ENCODE measurements around the gene GPR3.
"Not testable (repeated sequence)": the region's sequence is repeated elsewhere in the genome, so short reads cannot be mapped to it uniquely, and the experiment has no call there.

The GPR3 gene

DNA sequence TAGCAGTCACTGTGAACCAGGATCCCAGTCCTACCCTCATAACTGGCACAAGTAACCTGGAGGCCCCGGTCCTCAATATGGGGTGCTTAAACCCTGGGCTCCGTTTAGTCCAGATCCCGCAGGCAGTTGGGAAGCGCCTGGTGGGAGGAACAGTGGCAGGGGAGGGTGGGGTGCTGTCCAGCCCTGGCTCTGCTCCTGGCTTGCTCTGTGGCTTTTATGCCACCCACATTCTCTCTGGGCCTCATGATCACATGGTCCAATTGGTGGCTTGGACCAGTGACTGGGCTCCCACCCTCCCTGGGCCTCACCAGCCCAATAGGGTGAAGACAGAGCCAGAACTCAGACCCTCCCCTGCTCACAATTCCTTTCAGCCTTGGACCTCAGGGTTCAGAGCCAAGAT lies 12.2 kb upstream of the GPR3 start:
- DNase-seq (ENCODE audit: low spot score), result no peak

DNA sequence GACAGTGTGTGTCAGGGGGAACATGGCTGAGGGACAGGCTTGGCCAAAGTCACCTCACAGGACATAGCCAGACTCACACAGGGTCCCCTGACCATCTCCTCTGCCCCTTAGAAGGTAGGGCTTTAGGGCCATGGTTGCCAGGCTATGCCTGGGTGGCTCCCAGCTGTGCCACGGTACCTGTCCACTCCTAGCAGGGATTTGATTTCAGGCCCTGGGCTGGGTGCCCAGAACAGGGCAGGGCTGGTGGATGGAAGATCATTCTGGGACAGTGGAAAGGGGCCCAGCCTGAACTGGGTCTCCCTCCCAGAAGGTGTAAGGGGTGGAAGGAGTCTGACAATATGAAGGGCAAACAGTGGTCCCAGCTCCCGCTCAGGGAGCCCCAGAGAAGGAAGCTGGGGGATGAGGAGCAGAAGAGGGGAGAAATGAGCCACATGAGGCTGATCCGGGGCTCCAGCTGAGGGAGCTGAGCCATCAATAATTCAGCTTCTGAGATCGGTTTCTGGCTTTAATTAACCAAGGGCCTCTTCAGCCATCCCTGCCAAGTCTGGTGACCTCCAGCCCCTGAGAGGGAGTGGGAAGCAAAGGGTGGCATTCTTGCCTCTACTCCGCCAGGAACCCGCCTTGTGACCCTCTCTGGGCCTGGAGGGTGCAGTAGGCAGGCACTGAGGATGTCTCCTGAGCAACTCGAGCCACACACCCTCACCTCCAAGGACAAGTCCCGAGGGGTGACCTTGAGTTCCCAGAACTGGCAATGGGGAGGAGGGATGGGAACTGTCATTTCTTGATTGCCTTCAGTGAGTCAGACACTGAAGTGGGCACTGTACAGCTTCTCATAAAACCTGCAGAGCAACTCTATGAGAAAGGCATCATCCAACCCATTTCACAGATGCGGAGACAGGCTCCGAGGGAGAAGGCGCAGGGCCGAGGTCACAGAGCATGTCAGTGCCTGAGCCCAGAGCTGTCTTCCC lies 11.4 kb upstream of the GPR3 start:
- DNase-seq (ENCODE audit: low spot score), result no peak

DNA sequence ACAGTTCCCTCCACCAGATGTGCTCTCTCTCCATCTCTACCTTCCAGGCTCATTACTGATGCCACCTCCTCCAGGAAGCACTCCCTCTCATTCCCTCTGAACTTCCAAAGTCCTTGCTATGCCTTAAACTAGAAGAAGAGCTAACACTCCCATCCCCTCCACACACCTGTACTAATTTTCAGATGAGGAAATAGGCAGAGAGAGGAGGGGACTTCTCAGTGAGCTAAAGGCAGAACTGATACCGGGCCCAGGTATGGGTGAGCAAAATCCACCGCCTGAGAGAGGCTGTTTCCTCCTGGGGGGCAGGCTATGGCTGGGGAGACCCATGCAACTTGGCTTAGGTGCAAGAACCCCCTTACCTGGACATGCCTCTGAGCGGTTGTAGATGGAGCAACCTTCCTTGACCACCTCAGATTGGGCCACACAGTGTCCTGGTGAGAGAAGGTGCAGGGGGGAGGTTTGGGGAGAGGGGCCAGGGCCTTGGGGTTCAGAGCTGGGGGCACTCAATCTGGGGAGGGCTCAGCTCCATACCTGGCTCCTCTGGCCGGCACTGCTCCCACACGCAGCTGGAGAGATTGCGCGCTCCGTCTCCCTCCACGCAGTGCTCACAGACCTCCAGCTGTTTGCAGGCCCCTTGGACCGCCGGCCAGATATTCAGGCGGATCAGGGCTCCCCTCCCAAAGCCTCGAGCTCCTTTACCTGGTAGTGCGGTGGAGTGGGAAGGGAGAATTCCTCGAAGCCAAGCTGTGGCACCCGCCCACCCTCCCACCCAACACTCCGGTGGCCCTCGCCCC lies 10.3 kb upstream of the GPR3 start:
- no peak for DNase-seq (ENCODE audit: low spot score)

DNA sequence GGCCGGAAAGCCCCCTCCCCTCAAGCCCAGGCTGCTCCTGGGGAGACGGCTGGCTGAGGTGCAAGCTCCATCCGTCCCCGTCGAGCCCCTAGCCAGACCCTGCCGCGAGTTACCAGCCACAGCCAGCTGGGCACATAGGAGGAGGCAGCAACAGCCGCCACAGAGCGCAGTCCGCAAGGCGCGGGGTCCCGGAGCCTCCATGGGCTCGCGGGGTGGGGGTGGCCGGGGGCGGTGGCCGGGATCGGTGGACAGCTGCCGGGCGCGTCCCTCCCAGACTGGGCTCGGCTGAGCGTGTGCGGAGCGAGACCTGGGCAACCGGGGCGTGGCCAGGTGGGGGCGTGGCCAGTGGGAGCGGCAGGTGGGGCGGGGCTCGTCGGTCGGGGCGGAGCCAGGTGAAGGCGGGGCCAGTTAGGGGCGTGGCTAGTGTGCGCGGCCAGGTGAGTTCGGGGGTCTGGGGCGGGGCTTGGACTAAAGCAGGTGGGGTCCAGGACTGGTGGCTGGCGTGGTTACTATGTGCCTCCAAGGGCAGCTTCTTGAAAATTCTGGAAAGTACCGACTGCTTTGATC lies 9.3 kb upstream of the GPR3 start, which contains the start of gene CD164L2:
Gene CD164L2 (minus strand): TSS at position 295 of the 567 bp plus-strand sequence. CDS start 94 bp downstream, at position 201.
- no peak for DNase-seq (ENCODE audit: low spot score)

DNA sequence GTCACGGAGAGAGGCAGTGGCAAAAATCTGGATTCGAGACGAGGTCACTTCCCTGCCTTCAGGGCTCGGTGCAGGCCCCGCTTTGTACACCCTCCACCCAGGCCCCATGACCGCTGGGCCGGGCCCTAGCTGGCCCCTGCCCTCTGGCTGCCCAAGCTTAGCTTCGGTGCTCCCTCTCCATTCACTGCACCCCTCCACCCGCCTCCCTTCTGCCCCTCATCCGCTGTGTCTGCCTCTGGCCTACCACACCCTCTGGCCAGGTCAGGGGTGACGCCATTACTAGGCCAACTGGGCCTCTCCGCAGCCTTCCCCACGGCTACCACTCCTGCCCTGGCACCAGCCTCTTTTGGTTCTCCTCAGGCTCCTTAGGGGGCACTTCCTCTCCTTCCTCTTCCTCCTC lies 8.8 kb upstream of the GPR3 start:
- DNase-seq (ENCODE audit: low spot score), result no peak

DNA sequence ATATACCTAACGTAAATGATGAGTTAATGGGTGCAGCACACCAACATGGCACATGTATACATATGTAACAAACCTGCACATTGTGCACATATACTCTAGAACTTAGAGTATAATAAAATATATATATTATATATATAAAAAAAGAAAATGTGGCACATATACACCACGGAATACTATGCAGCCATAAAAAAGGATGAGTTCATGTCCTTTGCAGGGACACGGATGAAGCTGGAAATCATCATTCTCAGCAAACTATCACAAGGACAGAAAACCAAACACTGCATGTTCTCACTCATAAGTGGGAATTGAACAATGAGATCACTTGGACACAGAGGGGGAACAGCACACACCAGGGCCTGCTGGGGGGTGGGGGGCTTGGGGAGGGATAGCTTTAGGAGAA lies 7.6 kb upstream of the GPR3 start:
- DNase-seq (ENCODE audit: low spot score), result not testable (repeated sequence)

DNA sequence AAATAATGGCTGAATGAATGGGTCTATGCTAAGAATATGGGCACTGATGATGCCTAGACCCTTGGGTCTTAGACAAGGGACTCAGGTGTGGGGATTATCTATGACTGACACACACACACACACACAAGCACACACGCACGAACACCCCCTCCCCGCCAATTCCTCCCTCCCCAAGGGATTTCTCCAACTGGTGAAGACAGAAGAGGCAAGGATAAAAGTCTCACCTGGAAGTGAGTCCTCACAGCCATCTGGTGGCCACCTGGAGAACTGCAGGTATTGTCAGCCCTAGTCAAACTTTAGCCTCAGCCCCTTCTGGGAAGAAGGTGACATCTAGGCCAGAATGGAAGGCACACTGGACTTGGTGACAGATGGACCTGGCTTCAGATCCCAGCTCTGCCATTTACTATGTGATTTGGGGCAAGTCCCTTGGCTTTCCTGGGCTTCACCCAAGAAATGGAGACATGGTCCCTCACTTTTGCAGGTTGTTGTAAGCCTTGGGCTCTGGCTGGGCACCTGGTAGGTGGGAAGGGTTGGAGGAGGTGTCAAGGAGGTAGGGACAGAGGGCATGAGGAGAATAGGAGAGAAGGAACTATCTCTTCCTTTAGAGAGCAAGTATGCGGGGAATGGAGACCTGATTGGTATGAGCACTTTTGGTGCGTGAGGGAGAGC lies 4.0 kb upstream of the GPR3 start:
- DNase-seq (ENCODE audit: low spot score), result no peak

DNA sequence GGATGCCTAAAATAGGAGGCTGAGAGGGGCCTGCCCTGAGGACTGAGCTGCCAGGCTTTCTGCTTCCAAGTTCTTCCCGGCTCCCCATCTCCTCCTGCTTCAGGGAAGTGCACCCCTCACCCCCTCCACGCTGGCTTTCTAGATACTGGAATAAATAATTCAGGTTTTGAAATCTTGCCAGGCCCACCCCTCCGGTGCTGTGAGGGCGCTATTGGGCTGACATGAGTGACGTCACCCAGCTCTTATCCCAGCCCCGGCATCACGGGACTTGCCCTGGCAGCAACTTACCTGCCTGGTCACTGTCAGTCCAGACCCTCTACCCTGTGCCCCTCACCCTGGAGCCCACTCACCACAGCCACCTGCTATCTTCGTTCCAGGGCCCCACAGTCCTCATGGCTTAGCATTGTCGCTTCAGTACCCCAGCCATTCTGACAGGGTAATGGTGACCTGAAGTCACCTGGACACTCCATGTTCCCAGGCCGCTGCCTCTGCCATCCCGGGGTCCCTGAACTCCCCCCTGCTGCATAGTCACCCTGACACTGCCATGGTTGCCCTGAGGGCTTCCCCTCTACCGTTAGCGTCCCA lies 819 bp upstream of the GPR3 start:
- DNase-seq (ENCODE audit: low spot score), result no peak

DNA sequence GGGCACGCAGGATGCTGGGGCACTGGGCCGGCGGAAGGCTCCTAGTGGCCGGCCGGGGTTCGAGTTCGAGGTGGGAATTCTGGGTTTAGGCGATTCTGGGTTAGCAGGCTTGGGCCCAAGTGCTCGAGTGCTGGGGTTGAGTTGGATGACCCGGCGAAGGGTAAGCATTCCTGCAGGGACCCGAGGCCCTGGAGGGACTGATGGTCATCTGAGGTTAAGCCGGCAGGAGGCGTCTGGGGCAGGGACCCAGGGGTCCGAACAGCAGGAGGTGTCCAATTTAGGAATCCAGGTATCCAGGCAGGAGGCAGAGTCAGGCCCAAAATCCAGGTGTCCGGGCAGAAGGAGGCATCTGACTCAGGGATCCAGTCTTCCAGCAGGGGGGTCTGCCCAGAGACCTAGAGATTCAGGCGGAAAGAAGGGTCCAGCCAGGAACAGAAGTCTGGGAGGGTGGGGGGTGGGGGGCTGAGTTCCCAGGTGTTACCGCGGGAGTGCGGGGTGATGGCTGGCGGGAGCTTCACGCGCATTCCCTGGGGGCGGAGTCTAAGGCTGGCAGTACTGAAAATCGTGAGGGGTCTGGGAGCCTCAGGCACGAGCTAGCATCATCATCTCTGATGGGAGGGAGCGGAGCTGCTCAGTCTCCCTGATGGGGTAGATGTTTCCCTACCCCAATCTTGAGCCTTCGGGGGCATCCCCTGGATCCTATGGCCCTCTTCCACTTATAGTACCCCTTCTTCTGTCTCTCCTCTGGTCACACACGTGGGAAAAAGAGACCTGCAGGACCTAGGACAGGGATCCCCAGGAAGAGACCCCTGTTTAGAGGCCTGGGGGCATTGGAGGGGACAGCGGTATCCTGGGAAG lies 585 bp downstream of the GPR3 start:
- DNase-seq (ENCODE audit: low spot score), result no peak

DNA sequence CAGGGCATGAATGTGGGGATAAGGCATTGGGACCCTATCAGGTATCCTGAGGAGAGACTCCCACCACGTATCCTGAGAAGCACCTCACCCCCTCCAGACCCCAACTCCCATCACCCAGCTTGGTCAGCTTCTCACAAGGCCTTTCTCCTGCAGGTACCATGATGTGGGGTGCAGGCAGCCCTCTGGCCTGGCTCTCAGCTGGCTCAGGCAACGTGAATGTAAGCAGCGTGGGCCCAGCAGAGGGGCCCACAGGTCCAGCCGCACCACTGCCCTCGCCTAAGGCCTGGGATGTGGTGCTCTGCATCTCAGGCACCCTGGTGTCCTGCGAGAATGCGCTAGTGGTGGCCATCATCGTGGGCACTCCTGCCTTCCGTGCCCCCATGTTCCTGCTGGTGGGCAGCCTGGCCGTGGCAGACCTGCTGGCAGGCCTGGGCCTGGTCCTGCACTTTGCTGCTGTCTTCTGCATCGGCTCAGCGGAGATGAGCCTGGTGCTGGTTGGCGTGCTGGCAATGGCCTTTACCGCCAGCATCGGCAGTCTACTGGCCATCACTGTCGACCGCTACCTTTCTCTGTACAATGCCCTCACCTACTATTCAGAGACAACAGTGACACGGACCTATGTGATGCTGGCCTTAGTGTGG lies 1.3 kb downstream of the GPR3 start:
- no peak for DNase-seq (ENCODE audit: low spot score)

DNA sequence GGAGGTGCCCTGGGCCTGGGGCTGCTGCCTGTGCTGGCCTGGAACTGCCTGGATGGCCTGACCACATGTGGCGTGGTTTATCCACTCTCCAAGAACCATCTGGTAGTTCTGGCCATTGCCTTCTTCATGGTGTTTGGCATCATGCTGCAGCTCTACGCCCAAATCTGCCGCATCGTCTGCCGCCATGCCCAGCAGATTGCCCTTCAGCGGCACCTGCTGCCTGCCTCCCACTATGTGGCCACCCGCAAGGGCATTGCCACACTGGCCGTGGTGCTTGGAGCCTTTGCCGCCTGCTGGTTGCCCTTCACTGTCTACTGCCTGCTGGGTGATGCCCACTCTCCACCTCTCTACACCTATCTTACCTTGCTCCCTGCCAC lies 1.8 kb downstream of the GPR3 start:
- no peak for DNase-seq (ENCODE audit: low spot score)

DNA sequence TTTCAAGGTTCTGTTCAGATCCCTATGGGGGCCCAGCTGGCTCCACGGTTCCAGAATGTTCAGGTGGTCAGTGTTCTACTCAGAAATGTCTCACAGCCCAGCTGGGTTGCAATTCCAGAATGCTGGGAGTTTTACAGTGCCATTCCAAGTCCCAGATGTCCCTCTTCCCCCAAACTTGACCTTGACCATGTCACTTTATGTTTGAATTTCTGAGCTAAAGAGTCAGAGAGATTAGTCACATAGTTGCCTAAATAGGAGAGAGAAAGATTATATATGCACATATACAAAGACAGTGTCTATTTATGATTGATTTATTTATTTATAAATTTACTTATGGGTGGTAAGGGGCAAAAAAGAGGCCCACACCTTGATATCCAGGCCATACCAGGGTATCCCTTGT lies 2.5 kb downstream of the GPR3 start:
- no peak for DNase-seq (ENCODE audit: low spot score)

DNA sequence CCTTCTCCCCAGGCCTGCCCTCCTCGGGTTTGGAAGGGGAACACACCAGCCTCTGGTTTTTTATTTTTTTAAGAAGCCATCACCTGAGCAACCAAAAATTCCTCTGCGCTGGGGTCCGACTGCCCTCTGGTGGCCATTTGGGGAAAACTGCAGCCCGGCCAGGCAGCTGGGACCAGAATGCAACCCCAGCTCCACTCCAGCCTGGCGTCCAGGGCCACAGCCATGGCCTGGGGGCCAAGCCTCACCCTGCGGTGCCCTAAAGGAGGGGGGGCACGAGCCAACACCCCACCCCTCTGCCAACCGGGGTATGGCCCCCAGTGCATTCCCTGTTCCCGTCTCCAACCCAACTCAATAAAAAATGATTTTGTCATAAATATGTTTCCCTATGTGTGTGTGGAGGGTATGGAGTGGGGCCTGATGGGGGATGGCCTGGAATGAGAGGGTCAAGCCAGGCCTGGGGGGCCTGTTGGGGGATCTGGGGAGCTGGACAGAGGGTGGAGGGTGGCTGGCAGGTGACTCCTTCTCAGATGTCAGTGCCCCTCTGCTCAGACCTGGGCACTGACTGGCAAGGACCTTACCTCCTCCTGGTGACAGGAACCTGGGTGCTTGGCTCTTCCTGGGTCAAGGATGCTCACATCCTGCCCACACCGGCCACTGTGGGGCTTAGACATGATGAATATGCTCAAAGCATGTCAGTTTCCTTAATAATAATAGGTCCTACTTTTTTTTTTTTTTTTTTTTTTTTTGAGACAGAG lies 3.2 kb downstream of the GPR3 start:
- DNase-seq (ENCODE audit: low spot score), result no peak

DNA sequence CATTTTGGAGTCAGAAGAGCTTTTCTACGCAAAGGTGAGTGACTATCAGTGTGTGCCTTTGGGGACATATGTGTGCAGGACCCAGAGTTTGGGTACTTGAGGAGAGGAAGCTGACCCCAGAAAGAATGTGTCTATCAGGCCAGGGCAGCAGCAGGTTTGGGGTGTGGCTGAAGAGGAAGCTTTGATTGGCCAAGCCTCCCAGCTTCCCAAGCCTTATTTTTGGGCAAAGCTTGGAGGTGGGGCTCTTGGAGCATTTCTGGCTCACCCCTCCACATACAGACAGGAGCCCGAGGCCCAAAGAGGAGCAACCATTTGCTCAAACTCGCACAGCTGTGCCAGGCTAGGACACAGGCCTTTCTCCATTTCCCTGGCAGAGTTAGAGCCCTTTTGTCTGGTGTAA lies 4.7 kb downstream of the GPR3 start:
- DNase-seq (ENCODE audit: low spot score), result no peak

DNA sequence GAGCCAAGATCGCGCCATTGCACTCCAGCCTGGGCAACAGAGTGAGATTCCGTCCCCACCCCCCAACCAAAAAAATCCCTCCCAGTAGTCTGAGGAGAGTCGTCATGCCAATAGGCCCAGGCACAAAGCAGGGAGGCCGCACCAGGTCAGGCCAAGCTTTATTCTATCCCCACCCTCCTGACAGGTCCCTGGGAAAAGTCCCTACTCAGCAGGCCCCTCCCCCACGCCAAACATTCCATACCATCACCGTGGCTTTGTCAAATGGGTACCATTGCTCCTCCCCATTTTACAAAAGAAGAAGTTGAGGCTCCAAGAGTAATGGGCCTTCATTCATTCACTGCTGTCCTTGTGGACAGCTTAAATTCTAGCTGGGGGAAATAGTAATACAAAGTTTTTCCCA lies 5.3 kb downstream of the GPR3 start:
- DNase-seq (ENCODE audit: low spot score), result no peak

DNA sequence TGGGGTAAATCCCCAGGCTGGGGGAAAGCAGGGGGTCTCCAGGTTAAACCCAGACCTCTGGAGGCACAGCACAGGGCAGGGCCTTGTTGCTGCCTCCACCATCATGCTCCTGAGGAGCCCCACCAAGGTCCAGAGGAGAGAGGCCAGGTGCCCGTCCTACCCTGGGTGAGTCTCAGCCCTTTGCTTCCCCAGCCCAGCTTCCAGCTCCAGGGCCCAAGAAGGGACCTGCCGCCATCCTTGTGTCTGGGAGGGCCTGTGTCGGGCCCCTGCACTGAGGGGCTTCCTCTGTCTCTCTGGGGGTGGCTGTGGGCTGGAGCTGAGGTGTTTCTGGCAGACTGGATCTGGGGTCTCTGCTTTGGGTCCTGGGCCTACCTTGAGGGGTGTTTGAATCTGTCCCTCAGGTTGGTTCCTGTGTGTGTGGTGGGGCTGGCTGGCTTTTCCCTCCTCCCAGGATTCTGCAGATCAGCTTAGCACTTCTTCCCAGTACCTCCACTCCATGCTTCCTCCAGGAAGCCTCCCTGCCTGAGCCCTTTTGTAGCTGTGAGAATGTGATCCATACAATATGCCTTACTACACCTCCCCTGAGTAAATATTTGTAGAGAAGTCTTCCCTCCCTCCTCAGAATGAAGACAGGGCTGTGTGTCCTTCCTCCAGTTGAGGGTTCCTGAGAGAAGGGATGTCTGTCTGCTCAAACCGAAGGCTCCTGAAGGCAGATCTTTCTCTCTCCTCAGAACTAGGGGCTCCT lies 6.2 kb downstream of the GPR3 start:
- no peak for DNase-seq (ENCODE audit: low spot score)

DNA sequence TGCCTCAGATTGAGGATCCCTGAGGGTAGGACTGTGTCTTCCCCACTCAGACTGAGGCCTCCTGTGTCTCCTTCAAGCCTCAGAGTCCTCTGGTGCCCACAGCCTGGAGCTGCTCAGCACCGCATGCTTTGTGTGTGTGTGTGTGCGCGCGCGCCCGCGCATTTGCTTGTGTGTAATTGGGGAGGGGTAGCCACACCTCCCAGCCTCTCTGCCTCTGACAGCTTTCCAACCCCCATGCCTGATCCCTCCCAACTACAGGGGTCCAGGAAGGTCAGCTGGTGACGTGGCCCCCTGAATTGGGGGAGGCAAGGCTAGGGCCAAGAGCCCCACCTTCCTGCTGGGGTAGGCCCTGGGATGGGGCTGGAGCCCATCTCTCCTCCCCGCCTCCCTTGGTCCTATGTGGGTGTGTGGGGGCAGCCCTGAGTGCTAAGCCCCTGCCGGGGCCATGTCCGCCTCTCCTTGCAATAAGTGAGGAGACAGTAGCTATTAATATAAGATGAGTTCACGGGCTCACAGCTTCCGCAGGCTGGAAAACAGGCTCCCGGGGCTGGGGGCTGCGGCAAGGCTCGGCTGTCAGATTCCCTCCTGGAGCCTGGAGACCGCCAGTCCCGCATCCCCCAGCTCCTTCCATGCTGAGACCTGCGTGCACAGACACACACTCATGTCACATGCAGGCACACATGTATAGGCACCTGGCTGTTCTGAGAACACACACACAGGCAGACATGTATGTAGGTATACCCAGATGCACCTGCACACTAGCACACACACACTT lies 7.0 kb downstream of the GPR3 start:
- DNase-seq (ENCODE audit: low spot score), result no peak

All from kidney capillary endothelial cell (primary cell).